D721Med (cell line): ENCODE results near the gene CPSF6.

Experiments
- DNase-seq: peaks from one replicate; pipeline ENCODE4 v3.0.0; 2011; ENCODE audit warnings: low spot score; ENCODE audit not compliant: insufficient read length
- FAIRE-seq: peaks from 2 replicates; lab custom pipeline; 2011; peaks lifted over from hg19 to GRCh38; lab: Jason Lieb, UNC
- TF ChIP-seq, protein P1 (sequence below): IDR thresholded peaks from 2 replicates; pipeline ENCODE4 v1.5.1; 2012; ENCODE audit warnings: mild to moderate bottlenecking, control low read depth; ENCODE audit not compliant: insufficient read depth; ENCODE audit errors: missing control alignments

CPSF6 gene

DNA sequence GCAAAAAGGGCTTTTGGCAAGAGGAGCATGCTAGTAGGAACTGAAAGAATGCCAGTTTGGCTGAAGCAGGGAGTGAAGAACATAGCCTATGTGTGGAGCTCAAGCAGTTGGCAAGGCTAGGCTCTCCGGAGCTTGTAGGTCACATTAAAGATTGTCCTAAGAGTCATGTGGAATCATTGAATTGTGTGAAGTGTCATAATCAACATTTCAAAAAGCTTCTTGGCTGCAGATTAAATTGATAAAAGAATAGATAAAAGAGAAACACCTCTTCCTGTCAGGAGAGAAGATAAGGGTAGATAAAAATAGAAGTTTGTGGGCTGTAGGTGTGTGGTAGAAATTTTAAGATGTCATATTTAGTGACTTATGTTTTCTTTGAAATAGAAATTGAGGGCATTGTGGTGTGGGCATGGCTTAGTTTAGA lies 36.1 kb downstream of the CPSF6 start:
- DNase-seq = no peak
- FAIRE-seq = no peak

DNA sequence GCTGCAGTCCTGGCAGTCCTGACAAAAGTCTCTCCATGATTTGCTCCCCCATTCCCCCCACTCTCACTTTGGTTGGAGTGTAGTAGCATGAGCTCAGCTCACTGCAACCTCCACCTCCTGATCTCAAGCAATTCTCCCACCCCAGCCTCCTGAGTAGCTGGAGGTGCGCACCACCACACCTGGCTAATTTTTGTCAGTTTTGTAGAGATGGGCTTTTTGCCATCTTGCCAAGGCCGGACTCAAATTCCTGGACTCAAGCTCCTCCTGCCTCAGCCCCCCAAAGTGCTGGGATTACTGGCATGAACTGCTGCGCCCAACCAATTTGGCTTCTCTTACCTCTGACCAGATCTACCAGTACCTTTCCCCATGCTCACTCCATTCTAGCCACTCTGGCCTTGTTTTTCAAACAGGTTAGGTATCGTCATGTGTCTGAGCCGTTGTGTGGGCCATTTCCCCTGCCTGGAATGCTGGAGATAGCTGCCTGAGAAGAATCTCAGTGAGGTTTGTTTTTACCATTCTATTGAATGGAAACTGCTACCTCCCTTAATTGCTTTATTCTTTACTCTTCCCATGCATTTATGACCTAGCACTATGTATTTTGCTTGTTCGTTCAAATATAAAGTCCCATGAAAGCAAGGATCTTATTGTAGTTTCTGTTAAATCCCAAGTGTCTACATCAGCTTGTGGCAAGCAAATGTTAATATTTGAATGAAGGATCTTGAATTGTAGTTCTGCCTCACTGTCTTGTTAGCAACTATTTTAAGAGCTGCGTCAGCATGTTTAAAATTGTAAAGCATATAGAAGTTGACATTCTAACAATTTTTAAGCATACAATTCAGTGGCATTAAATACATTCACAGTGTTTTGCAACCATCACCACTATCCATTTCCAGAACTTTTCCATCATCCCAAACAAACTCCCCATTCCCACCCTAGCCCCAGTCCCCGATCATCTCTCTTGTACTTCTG lies 39.7 kb downstream of the CPSF6 start:
- FAIRE-seq (no peak), DNase-seq (no peak)
- TF ChIP-seq, protein P1, sequence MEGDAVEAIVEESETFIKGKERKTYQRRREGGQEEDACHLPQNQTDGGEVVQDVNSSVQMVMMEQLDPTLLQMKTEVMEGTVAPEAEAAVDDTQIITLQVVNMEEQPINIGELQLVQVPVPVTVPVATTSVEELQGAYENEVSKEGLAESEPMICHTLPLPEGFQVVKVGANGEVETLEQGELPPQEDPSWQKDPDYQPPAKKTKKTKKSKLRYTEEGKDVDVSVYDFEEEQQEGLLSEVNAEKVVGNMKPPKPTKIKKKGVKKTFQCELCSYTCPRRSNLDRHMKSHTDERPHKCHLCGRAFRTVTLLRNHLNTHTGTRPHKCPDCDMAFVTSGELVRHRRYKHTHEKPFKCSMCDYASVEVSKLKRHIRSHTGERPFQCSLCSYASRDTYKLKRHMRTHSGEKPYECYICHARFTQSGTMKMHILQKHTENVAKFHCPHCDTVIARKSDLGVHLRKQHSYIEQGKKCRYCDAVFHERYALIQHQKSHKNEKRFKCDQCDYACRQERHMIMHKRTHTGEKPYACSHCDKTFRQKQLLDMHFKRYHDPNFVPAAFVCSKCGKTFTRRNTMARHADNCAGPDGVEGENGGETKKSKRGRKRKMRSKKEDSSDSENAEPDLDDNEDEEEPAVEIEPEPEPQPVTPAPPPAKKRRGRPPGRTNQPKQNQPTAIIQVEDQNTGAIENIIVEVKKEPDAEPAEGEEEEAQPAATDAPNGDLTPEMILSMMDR = no peak

More for the DNA sequence above, 36.1 kb downstream of the CPSF6 start:
- TF ChIP-seq, protein P1 = no peak

- TF ChIP-seq, protein P1 = no peak
- DNase-seq (no peak), FAIRE-seq (no peak)
Measured at GRCh38 chr12:69284131-69284530, 44.8 kb downstream of the CPSF6 start.

DNA sequence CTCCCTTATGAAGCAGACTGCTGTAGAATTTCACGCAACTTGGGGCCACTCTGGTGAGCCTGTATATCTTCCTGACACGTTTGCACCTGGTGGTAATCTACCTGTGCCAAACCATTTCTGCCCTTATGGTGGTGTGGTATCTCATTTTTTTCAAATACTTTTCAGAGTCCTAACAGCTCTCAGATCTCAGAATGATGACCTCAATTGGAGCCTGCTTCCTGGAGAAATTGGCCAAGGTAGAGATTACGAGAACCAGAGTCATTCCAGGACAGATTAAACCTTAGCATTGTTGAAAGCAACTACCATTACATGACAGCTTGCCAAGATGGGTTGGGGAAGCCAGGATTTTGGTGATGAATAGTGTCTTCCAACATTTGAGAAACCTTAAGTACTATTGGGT lies 48.2 kb downstream of the CPSF6 start:
- DNase-seq (no peak), FAIRE-seq (no peak)
- TF ChIP-seq, protein P1 = no peak

DNA sequence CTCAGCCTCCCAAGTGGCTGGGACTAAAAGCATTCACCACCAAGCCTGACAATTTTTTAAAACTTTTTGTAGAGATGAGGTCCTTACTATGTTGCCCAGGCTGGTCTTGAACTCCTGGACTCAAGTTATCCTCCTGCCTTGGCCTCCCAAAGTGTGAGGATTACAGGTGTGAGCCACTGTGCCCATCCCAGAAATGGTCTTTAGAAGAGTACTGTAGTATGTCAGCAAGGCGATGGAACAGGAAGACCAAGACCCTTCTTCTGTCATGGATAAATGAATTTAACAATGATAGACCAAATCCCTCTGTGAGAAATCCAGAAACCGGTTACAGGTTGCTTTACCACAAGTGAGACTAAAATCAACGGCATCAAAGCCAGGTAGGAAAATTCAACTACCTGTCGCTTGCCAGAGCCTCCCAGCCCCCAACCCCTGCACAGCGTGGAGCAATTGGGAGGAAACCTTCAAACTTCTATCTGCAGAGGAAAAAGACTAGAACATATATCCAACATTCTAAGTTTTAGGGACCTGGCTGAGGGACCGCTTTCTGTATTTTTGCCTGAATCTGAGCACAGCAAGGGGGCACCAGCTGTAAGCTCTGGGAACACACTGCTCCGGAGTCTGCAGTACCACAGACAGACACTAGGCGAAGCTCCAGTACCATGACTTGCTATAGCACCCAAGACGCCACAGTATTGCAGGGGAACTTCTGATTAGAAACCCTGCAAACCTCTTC lies 51.3 kb downstream of the CPSF6 start:
- DNase-seq = peak; percentile 25
- no peak for FAIRE-seq
- TF ChIP-seq, protein P1 = peak; percentile 97

GRCh38 chr12:69291278-69291593 lies 51.9 kb downstream of the CPSF6 start:
- TF ChIP-seq, protein P1 = no peak
- no peak for DNase-seq
- no peak for FAIRE-seq

- TF ChIP-seq, protein P1 = no peak
- DNase-seq (no peak), FAIRE-seq (no peak)
Measured at GRCh38 chr12:69298133-69298532, 58.8 kb downstream of the CPSF6 start.
